IMR-90 (cell line): Measurements from ENCODE around the gene KCTD16. TPM values are rescaled to one million over a fixed set of nuclear protein-coding genes. Genes with fewer than 3 reads are reported as not detected.

Experiments used
- ATAC-seq: fragments of 200-7000 bp; cut with Tn5 transposase; 2 replicates; pipeline ENCODE4 v1.9.1; 2020; ENCODE audit warnings: low read depth, mild to moderate bottlenecking, moderate library complexity
- BruUV-seq: library from RNA; stranded (reverse); fragments of 400-500 nt; replicated peaks from 2 replicates; lab custom pipeline; 2021; lab: Mats Ljungman, UMichigan
- CTCF ChIA-PET: fragments of 300-600 bp; formaldehyde crosslinking; extraction: SDS; loops from one replicate; lab custom pipeline; 2021; ENCODE audit warnings: antibody characterized with exemption; lab: Yijun Ruan, JAX
- POLR2A ChIA-PET: fragments of 300-600 bp; sonication (Branson Sonifier 250); formaldehyde crosslinking; loops from one replicate; lab custom pipeline; 2022; ENCODE audit warnings: antibody characterized with exemption; ENCODE audit not compliant: unreplicated experiment; lab: Charles Lee
- DNase-seq: peaks from one replicate; pipeline ENCODE4 v3.0.0; 2013
- H2AFZ ChIP-seq: replicated peaks from 2 replicates; pipeline ENCODE3; 2013; ENCODE audit warnings: low read length, mild to moderate bottlenecking; ENCODE audit not compliant: poor library complexity
- H2AK5ac ChIP-seq: 2 replicates; pipeline ENCODE4 v1.6.1; 2013; ENCODE audit warnings: low read depth, low read length, inconsistent platforms
- H2AK9ac ChIP-seq: replicated peaks from 2 replicates; pipeline ENCODE3; 2013; ENCODE audit warnings: mild to moderate bottlenecking, low read depth, low read length, moderate library complexity; ENCODE audit not compliant: poor library complexity
- H2BK120ac ChIP-seq: 2 replicates; pipeline ENCODE4 v1.6.1; 2013; ENCODE audit warnings: low read depth, low read length, inconsistent platforms
- H2BK15ac ChIP-seq: 3 replicates; pipeline ENCODE4 v1.6.1; 2013; ENCODE audit warnings: low read depth, low read length, inconsistent platforms
- H2BK20ac ChIP-seq: 2 replicates; pipeline ENCODE4 v1.6.1; 2013; ENCODE audit warnings: low read depth, mild to moderate bottlenecking, inconsistent platforms, low read length, moderate library complexity
- H2BK5ac ChIP-seq: 2 replicates; pipeline ENCODE4 v1.6.1; 2013; ENCODE audit warnings: mild to moderate bottlenecking, low read depth, low read length, inconsistent platforms; ENCODE audit not compliant: poor library complexity, severe bottlenecking
- H3K14ac ChIP-seq: replicated peaks from 2 replicates; pipeline ENCODE4 v1.6.1; 2013; ENCODE audit warnings: low read depth, low read length, inconsistent platforms
- H3K18ac ChIP-seq: 2 replicates; pipeline ENCODE4 v1.6.1; 2013; ENCODE audit warnings: low read depth, low read length, control low read depth
- H3K23ac ChIP-seq: 2 replicates; pipeline ENCODE4 v1.6.1; 2013; ENCODE audit warnings: low read depth, low read length, inconsistent platforms
- H3K27ac ChIP-seq: 2 replicates; pipeline ENCODE4 v1.5.1; 2013; ENCODE audit warnings: mild to moderate bottlenecking, control low read depth, low read length; ENCODE audit not compliant: insufficient read depth
- H3K27me3 ChIP-seq: 2 replicates; pipeline ENCODE4 v1.6.1; 2013; ENCODE audit warnings: low read length; ENCODE audit not compliant: control insufficient read depth, insufficient read depth
- H3K36me3 ChIP-seq: 2 replicates; pipeline ENCODE4 v1.6.1; 2013; ENCODE audit warnings: low read length, mixed read lengths; ENCODE audit not compliant: control insufficient read depth, insufficient read depth
- H3K4ac ChIP-seq: 2 replicates; pipeline ENCODE4 v1.6.1; 2013; ENCODE audit warnings: low read depth, low read length, inconsistent platforms
- H3K4me1 ChIP-seq: 2 replicates; pipeline ENCODE4 v1.6.1; 2013; ENCODE audit warnings: low read length, mixed read lengths; ENCODE audit not compliant: control insufficient read depth, insufficient read depth
- H3K4me2 ChIP-seq: 2 replicates; pipeline ENCODE4 v1.6.1; 2013; ENCODE audit warnings: low read depth, mild to moderate bottlenecking, control low read depth, low read length, moderate library complexity
- H3K4me3 ChIP-seq: 2 replicates; pipeline ENCODE4 v1.5.1; 2013; ENCODE audit warnings: low read depth, mild to moderate bottlenecking, control low read depth, low read length, moderate library complexity; ENCODE audit not compliant: insufficient read depth
- H3K56ac ChIP-seq: 2 replicates; pipeline ENCODE4 v1.6.1; 2013; ENCODE audit warnings: low read length, inconsistent platforms; ENCODE audit not compliant: insufficient read depth; ENCODE audit errors: extremely low read depth
- H3K79me1 ChIP-seq, 2 experiments: 2 replicates each; pipeline ENCODE4 v1.6.1; 2013; ENCODE audit warnings: low read length in 2 of 2, inconsistent platforms in 1 of 2, low read depth in 1 of 2
- H3K9ac ChIP-seq: 2 replicates; pipeline ENCODE4 v1.6.1; 2013; ENCODE audit warnings: low read depth, low read length, control low read depth
- H3K9me1 ChIP-seq: 2 replicates; pipeline ENCODE4 v1.6.1; 2013; ENCODE audit warnings: low read length, inconsistent platforms; ENCODE audit not compliant: insufficient read depth
- H3K9me3 ChIP-seq: 2 replicates; pipeline ENCODE4 v1.6.1; 2013; ENCODE audit warnings: low read length; ENCODE audit not compliant: control insufficient read depth, insufficient read depth
- H4K20me1 ChIP-seq: 2 replicates; pipeline ENCODE4 v1.6.1; 2013; ENCODE audit warnings: low read length, inconsistent platforms; ENCODE audit not compliant: insufficient read depth
- H4K5ac ChIP-seq: 2 replicates; pipeline ENCODE4 v1.6.1; 2013; ENCODE audit warnings: mild to moderate bottlenecking, low read depth, low read length, control low read depth
- H4K8ac ChIP-seq, 2 experiments: 2 replicates each; pipeline ENCODE4 v1.6.1; 2013; ENCODE audit warnings: low read depth in 2 of 2, low read length in 2 of 2, control low read depth in 1 of 2, inconsistent platforms in 1 of 2
- H4K91ac ChIP-seq: 2 replicates; pipeline ENCODE4 v1.6.1; 2013; ENCODE audit warnings: low read depth, low read length, inconsistent platforms; ENCODE audit not compliant: insufficient read depth
- POLR2A ChIP-seq: IDR thresholded peaks from 2 replicates; pipeline ENCODE4 v1.6.1; 2012; ENCODE audit warnings: mild to moderate bottlenecking, low read depth, low read length
- RCOR1 ChIP-seq: IDR thresholded peaks from 2 replicates; pipeline ENCODE4 v1.6.1; 2012; ENCODE audit warnings: mild to moderate bottlenecking, low read length, improper control_type of control experiment; ENCODE audit not compliant: insufficient replicate concordance
- WGBS, 2 experiments: methylation state at CpG; one replicate each; pipeline versions ENCODE4 v1.1.5 to v1.1.7; 2013; ENCODE audit warnings: missing lambda C conversion rate in 2 of 2; ENCODE audit not compliant: insufficient read length in 1 of 2; ENCODE audit errors: extremely low coverage in 2 of 2; 5-methylcytosine and 5-hydroxymethylcytosine counted together
- dilution Hi-C: fragments of 300-500 bp; cut with HindIII; formaldehyde crosslinking; loops from one replicate; pipeline ENCODE4 v1.14.3; 2018; ENCODE audit warnings: low sequenced_read_pairs; ENCODE audit not compliant: unreplicated experiment
- in situ Hi-C: fragments of 300-500 bp; cut with MboI; formaldehyde crosslinking; loops from 3 replicates; pipeline ENCODE4 v1.14.3; 2019; ENCODE audit warnings: low sequenced_read_pairs, inconsistent platforms, mixed read lengths
- intact Hi-C: fragments of 100-400 bp; cut with micrococcal nuclease; formaldehyde crosslinking; loops from 2 replicates; pipeline ENCODE4 v1.10.0; 2022
- polyA plus RNA-seq, 3 experiments: library from polyadenylated mRNA; depleted of rRNA; stranded (reverse); fragments of >200 nt; gene quantifications; 2 replicates each; pipeline ENCODE4 v1.2.3, GENCODE V29; 2012; ENCODE audit warnings: low replicate concordance in 1 of 3
- total RNA-seq: library from RNA; depleted of rRNA; stranded (reverse); fragments of >200 nt; gene quantifications from 2 replicates; pipeline ENCODE4 v1.2.3, GENCODE V29; 2012

Gene KCTD16
- total and polyA plus RNA-seq, 2 of the 4 experiments (the other 2 are of a cell fraction): 0.43 to 1.1 TPM

DNA sequence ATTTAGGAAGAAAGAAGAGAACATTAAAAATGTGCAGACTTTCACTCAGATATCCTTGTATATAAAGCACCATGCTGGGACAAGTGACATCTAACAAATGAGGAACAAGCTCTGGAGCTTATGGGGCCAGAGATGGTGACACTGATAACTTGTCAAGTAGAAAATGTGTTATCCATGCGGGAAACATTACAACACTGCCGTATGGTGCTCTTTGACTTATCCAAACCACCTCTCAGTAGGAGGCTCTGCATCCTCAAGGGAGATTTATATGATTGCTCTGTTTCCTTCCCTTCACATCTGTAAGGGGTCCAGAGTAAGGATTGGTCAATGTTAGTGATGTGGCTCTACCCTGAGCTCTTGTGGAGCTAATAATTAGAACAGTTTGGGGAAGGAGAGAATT is 23.5 kb downstream of the KCTD16 start:
- Histone ChIP-seq H3K14ac (no peak overlapping the region), H3K36me3 (no peaks in the 10 kb centered on the region), H3K9ac (no peak overlapping the region), H2AFZ (no peak overlapping the region), H3K56ac (no peak overlapping the region), H2BK20ac (no peak overlapping the region), H3K27ac (no peak overlapping the region), H3K4ac (no peak overlapping the region), H2BK15ac (no peak overlapping the region), H4K5ac (no peak overlapping the region), H3K4me1 (peaks cover 13% of the 10 kb centered on the region), H2BK120ac (no peak overlapping the region), H3K4me2 (no peak overlapping the region), H3K9me3 (no peaks in the 10 kb centered on the region), H3K27me3 (no peaks in the 10 kb centered on the region), H3K79me1 (no peaks in the 10 kb centered on the region), H4K8ac (no peak overlapping the region), H3K23ac (no peak overlapping the region), H4K20me1 (no peaks in the 10 kb centered on the region), H2BK5ac (no peak overlapping the region), H3K9me1 (no peaks in the 10 kb centered on the region), H4K91ac (no peak overlapping the region), H2AK9ac (no peak overlapping the region), H2AK5ac (no peak overlapping the region), H3K4me3 (no peak overlapping the region), H3K18ac (no peak overlapping the region)
- ChIA-PET POLR2A (no interaction called here), CTCF (no interaction called here)
- intact Hi-C loops (no loop called here), in situ Hi-C loops (loop anchor here (25.0 kb wide), 1 partner anchor 1182 kb away; no protein-coding TSS in a partner anchor), dilution Hi-C loops (no loop called here)
- no peak for ATAC-seq
- BruUV-seq: no TSS peak
- no CpG with 5 or more reads among the region's 2 CpGs for WGBS, 2 experiments
- DNase-seq: no peak
- TF ChIP-seq POLR2A: no peak
- TF ChIP-seq RCOR1: no peak
